ENCODE measurements around the gene PRSS37.
"Not testable (repeated sequence)": the region's sequence is repeated elsewhere in the genome, so short reads cannot be mapped to it uniquely, and the experiment has no call there.

The PRSS37 gene

GRCh38 chr7:141844256-141844655 lies 3.0 kb upstream of the PRSS37 start:
- no peaks in the 10 kb centered on the region for H3K4me1 ChIP-seq (ENCODE audit: insufficient read depth, low read length)
- H2AFZ ChIP-seq (ENCODE audit: low read depth, low read length) = no peak overlapping the region
- H3K27me3 ChIP-seq (ENCODE audit: insufficient read depth, low read length) = no peaks in the 10 kb centered on the region
- no peaks in the 10 kb centered on the region for H3K36me3 ChIP-seq (ENCODE audit: insufficient read depth, low read length)
- H3K9me3 ChIP-seq (ENCODE audit: low read length) = no peaks in the 10 kb centered on the region
- no peak overlapping the region for H3K4me3 ChIP-seq (ENCODE audit: low read length)

- Histone ChIP-seq H2AFZ (ENCODE audit: low read depth, low read length) (no peak overlapping the region), H3K9me3 (ENCODE audit: low read length) (no peaks in the 10 kb centered on the region), H3K4me1 (ENCODE audit: insufficient read depth, low read length) (no peaks in the 10 kb centered on the region), H3K36me3 (ENCODE audit: insufficient read depth, low read length) (no peaks in the 10 kb centered on the region), H3K27me3 (ENCODE audit: insufficient read depth, low read length) (no peaks in the 10 kb centered on the region), H3K4me3 (ENCODE audit: low read length) (no peak overlapping the region)
Measured at GRCh38 chr7:141842904-141843303, 1.6 kb upstream of the PRSS37 start.

- Histone ChIP-seq H2AFZ (ENCODE audit: low read depth, low read length) (no peak overlapping the region), H3K36me3 (ENCODE audit: insufficient read depth, low read length) (no peaks in the 10 kb centered on the region), H3K4me3 (ENCODE audit: low read length) (no peak overlapping the region), H3K27me3 (ENCODE audit: insufficient read depth, low read length) (no peaks in the 10 kb centered on the region), H3K4me1 (ENCODE audit: insufficient read depth, low read length) (no peaks in the 10 kb centered on the region), H3K9me3 (ENCODE audit: low read length) (no peaks in the 10 kb centered on the region)
Measured at GRCh38 chr7:141840708-141841107, 577 bp downstream of the PRSS37 start.

- Histone ChIP-seq H3K27me3 (ENCODE audit: insufficient read depth, low read length) (no peaks in the 10 kb centered on the region), H2AFZ (ENCODE audit: low read depth, low read length) (no peak overlapping the region), H3K36me3 (ENCODE audit: insufficient read depth, low read length) (no peaks in the 10 kb centered on the region), H3K4me3 (ENCODE audit: low read length) (no peak overlapping the region), H3K4me1 (ENCODE audit: insufficient read depth, low read length) (no peaks in the 10 kb centered on the region), H3K9me3 (ENCODE audit: low read length) (no peaks in the 10 kb centered on the region)
Measured at GRCh38 chr7:141839256-141839655, 2.0 kb downstream of the PRSS37 start.

GRCh38 chr7:141838581-141838980 lies 2.7 kb downstream of the PRSS37 start:
- Histone ChIP-seq H3K27me3 (ENCODE audit: insufficient read depth, low read length) (no peaks in the 10 kb centered on the region), H3K4me3 (ENCODE audit: low read length) (no peak overlapping the region), H3K4me1 (ENCODE audit: insufficient read depth, low read length) (no peaks in the 10 kb centered on the region), H3K9me3 (ENCODE audit: low read length) (no peaks in the 10 kb centered on the region), H2AFZ (ENCODE audit: low read depth, low read length) (no peak overlapping the region), H3K36me3 (ENCODE audit: insufficient read depth, low read length) (no peaks in the 10 kb centered on the region)

GRCh38 chr7:141837683-141838082 lies 3.6 kb downstream of the PRSS37 start:
- Histone ChIP-seq H3K9me3 (ENCODE audit: low read length) (no peaks in the 10 kb centered on the region), H3K36me3 (ENCODE audit: insufficient read depth, low read length) (no peaks in the 10 kb centered on the region), H2AFZ (ENCODE audit: low read depth, low read length) (no peak overlapping the region), H3K4me1 (ENCODE audit: insufficient read depth, low read length) (no peaks in the 10 kb centered on the region), H3K27me3 (ENCODE audit: insufficient read depth, low read length) (no peaks in the 10 kb centered on the region), H3K4me3 (ENCODE audit: low read length) (no peak overlapping the region)

GRCh38 chr7:141822432-141822831 lies 18.9 kb downstream of the PRSS37 start:
- not testable (repeated sequence) for H3K27me3 ChIP-seq (ENCODE audit: insufficient read depth, low read length); H2AFZ ChIP-seq (ENCODE audit: low read depth, low read length); H3K9me3 ChIP-seq (ENCODE audit: low read length); H3K4me1 ChIP-seq (ENCODE audit: insufficient read depth, low read length); H3K36me3 ChIP-seq (ENCODE audit: insufficient read depth, low read length); H3K4me3 ChIP-seq (ENCODE audit: low read length)

GRCh38 chr7:141820067-141820466 lies 21.2 kb downstream of the PRSS37 start:
- H2AFZ ChIP-seq (ENCODE audit: low read depth, low read length) = no peak overlapping the region
- no peaks in the 10 kb centered on the region for H3K36me3 ChIP-seq (ENCODE audit: insufficient read depth, low read length)
- H3K9me3 ChIP-seq (ENCODE audit: low read length) = no peaks in the 10 kb centered on the region
- no peaks in the 10 kb centered on the region for H3K4me1 ChIP-seq (ENCODE audit: insufficient read depth, low read length)
- no peak overlapping the region for H3K4me3 ChIP-seq (ENCODE audit: low read length)
- no peaks in the 10 kb centered on the region for H3K27me3 ChIP-seq (ENCODE audit: insufficient read depth, low read length)

- peaks cover 13% of the 10 kb centered on the region for H3K36me3 ChIP-seq (ENCODE audit: insufficient read depth, low read length)
- H2AFZ ChIP-seq (ENCODE audit: low read depth, low read length) = no peak overlapping the region
- no peaks in the 10 kb centered on the region for H3K27me3 ChIP-seq (ENCODE audit: insufficient read depth, low read length)
- no peaks in the 10 kb centered on the region for H3K4me1 ChIP-seq (ENCODE audit: insufficient read depth, low read length)
- H3K9me3 ChIP-seq (ENCODE audit: low read length) = no peaks in the 10 kb centered on the region
- H3K4me3 ChIP-seq (ENCODE audit: low read length) = no peak overlapping the region
Measured at GRCh38 chr7:141792526-141792925, 48.8 kb downstream of the PRSS37 start.

- Histone ChIP-seq H3K36me3 (ENCODE audit: insufficient read depth, low read length) (peaks cover 15% of the 10 kb centered on the region), H3K4me1 (ENCODE audit: insufficient read depth, low read length) (no peaks in the 10 kb centered on the region)
Measured at GRCh38 chr7:141789917-141790316, 51.4 kb downstream of the PRSS37 start, which contains the start of gene TAS2R5. TSS of gene TAS2R5 (plus strand) at chr7:141790217. CDS start at chr7:141790362, 145 bp downstream.

GRCh38 chr7:141788296-141788695 lies 53.0 kb downstream of the PRSS37 start:
- Histone ChIP-seq H3K4me1 (ENCODE audit: insufficient read depth, low read length) (no peaks in the 10 kb centered on the region), H2AFZ (ENCODE audit: low read depth, low read length) (no peak overlapping the region), H3K4me3 (ENCODE audit: low read length) (no peak overlapping the region), H3K36me3 (ENCODE audit: insufficient read depth, low read length) (peaks cover 15% of the 10 kb centered on the region), H3K27me3 (ENCODE audit: insufficient read depth, low read length) (no peaks in the 10 kb centered on the region), H3K9me3 (ENCODE audit: low read length) (no peaks in the 10 kb centered on the region)

More at GRCh38 chr7:141789917-141790316, 51.4 kb downstream of the PRSS37 start, which contains the start of gene TAS2R5:
- Histone ChIP-seq H3K4me3 (ENCODE audit: low read length) (no peak within 1 kb of the TSS), H3K27me3 (ENCODE audit: insufficient read depth, low read length) (no peaks in the 10 kb centered on the region), H2AFZ (ENCODE audit: low read depth, low read length) (no peak within 1 kb of the TSS), H3K9me3 (ENCODE audit: low read length) (no peaks in the 10 kb centered on the region)
